Osteocyte (in vitro differentiated cells): ENCODE measurements around the gene PHOSPHO2. TPM values are rescaled to one million over a fixed set of nuclear protein-coding genes. Genes with fewer than 3 reads are reported as not detected.

Source experiments
- DNase-seq: peaks from one replicate; pipeline ENCODE4 v3.0.0; 2021; ENCODE audit warnings: mixed read lengths; ENCODE audit not compliant: unreplicated experiment; ENCODE audit errors: extremely low spot score
- H3K27ac Mint-ChIP-seq: one replicate; pipeline ENCODE4 v1.8.0; 2021; ENCODE audit warnings: mild to moderate bottlenecking, mixed read lengths; ENCODE audit not compliant: unreplicated experiment
- H3K27me3 Mint-ChIP-seq: one replicate; pipeline ENCODE4 v1.8.0; 2021; ENCODE audit warnings: mixed read lengths; ENCODE audit not compliant: unreplicated experiment
- H3K36me3 Mint-ChIP-seq: one replicate; pipeline ENCODE4 v1.8.0; 2021; ENCODE audit warnings: mixed read lengths; ENCODE audit not compliant: unreplicated experiment
- H3K4me1 Mint-ChIP-seq: one replicate; pipeline ENCODE4 v1.8.0; 2021; ENCODE audit warnings: mixed read lengths; ENCODE audit not compliant: unreplicated experiment
- H3K4me3 Mint-ChIP-seq: one replicate; pipeline ENCODE4 v1.8.0; 2021; ENCODE audit warnings: mild to moderate bottlenecking, moderate library complexity, mixed read lengths; ENCODE audit not compliant: unreplicated experiment
- H3K9me3 Mint-ChIP-seq: one replicate; pipeline ENCODE4 v1.8.0; 2021; ENCODE audit warnings: mixed read lengths; ENCODE audit not compliant: unreplicated experiment
- CTCF ChIP-seq: fragments of 200-600 bp; sonication (generic); IDR thresholded peaks from 2 replicates; pipeline ENCODE4 v1.5.0; 2021; ENCODE audit warnings: antibody characterized with exemption, mild to moderate bottlenecking, moderate library complexity
- total RNA-seq: library from RNA; stranded (reverse); gene quantifications from 2 replicates; pipeline ENCODE4 v1.2.1, GENCODE V29; 2021

PHOSPHO2 gene
- total RNA-seq, 1 donor from 2014 or later = 4.8 TPM

DNA sequence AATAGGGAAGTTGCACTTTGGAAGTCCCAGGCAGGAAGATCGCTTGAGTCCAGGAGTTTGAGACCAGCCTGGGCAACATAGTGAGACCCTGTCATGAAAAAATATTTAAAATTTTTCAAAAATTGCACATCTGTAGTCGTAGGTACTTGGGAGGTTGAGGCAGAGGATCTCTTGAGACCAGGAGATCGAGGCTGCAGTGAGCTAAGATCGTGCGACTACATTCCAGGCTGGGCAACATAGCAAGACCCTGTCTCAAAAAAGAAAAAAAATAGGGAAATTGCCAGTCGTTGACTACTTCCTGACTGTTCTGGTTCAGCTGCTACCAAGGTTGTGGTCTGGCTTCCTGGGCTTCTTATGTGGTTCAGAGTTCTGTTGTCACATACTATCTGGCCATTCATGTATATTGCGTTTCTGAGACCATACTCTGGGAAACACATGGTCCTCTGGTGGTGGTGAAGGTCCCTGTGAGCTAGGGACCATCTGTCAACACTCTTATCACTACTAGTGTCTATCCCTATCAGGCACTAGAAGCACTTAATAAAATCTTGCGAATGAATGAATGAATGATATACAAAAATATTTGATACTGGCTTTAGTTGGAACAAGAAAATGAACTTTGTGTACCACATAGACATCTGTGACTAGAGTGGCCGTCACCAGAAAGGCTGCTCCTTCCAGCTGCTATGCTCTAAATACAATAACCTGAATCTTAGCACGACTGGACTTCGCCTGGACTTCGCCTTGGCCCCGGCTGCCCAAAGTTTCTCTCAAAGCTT is 38.5 kb downstream of the PHOSPHO2 start:
- Mint-ChIP-seq H3K27ac (peak overlapping the region; percentile 78), H3K4me3 (peak overlapping the region; percentile 86)

DNA sequence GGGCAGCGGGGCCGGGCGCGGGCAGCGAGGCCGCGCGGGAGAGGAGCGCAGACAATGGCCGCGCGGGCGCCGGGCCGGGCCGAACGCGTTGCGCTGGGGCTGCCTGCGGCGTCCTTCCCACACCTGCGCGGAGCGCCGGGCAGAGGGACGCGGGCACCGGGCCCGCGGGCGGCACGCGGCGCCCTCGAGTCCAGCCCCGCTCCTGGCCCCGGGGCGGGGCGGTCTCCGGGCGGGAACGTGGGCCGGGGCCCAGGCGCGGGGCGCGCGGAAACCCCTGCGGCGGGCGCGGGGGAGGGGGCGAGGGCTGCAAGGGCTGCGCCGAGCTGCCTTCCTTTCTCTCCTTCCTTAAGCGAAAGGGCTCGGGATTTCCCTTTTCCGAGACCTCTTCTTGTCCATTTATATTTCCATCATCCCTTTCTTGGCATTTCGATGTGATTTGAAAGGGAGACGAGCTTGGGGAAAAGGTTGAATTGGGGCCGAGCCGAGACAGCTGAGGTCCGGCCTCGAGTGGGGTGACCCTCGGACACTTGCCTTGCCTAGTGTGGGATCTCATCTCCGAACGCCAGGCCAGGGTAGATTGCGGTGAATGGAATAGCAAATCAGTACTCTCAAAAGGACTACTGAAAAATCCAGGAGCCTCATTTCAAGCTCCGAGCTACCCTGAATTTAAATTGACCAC is 40.0 kb downstream of the PHOSPHO2 start:
- Mint-ChIP-seq H3K27ac (peak overlapping the region; percentile 52), H3K9me3 (no peaks in the 10 kb centered on the region), H3K4me3 (peak overlapping the region; percentile 81), H3K36me3 (no peaks in the 10 kb centered on the region), H3K27me3 (peaks cover 3% of the 10 kb centered on the region), H3K4me1 (peaks cover 36% of the 10 kb centered on the region)
- DNase-seq = no peak
- TF ChIP-seq CTCF = no peak

More for the DNA sequence above, 38.5 kb downstream of the PHOSPHO2 start:
- Mint-ChIP-seq H3K27me3 (peaks cover 3% of the 10 kb centered on the region), H3K9me3 (no peaks in the 10 kb centered on the region), H3K4me1 (peaks cover 32% of the 10 kb centered on the region), H3K36me3 (no peaks in the 10 kb centered on the region)
- TF ChIP-seq CTCF = no peak
- no peak for DNase-seq

DNA sequence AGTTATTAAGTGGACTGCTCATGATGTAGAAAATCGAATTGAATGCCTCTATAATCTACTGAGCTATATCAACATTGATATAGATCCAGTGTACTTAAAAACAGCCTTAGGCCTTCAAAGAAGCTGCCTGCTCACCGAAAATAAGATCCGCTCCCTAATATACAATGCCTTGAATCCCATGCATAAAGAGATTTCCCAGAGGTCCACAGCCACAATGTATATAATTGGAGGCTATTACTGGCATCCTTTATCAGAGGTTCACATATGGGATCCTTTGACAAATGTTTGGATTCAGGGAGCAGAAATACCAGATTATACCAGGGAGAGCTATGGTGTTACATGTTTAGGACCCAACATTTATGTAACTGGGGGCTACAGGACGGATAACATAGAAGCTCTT is 41.4 kb downstream of the PHOSPHO2 start:
- Mint-ChIP-seq H3K27ac (no peak overlapping the region), H3K27me3 (peaks cover 3% of the 10 kb centered on the region), H3K9me3 (no peaks in the 10 kb centered on the region), H3K36me3 (no peaks in the 10 kb centered on the region), H3K4me1 (peaks cover 37% of the 10 kb centered on the region), H3K4me3 (peak overlapping the region; percentile 36)
- DNase-seq = no peak
- no peak for TF ChIP-seq CTCF

DNA sequence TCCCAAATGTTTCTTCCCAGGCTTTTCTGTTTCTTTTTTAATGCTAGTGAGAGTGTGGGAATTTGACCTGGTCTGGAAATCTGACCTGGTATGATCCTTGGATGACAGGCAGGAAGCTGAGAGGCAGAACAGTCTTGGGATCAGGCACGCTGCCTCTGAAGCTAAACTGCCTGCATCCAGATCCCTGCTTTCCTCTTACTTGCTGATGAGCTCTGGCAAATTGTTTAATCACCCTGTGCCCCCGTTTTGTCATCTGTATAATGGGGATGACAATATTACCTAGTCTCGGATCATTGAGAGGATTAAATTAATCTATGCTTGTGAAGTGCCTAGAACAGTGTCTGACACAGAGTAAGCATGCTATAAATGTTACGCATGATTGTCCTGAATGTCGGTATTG is 42.6 kb downstream of the PHOSPHO2 start:
- Mint-ChIP-seq H3K9me3 (no peaks in the 10 kb centered on the region), H3K36me3 (no peaks in the 10 kb centered on the region), H3K4me1 (peaks cover 37% of the 10 kb centered on the region), H3K27ac (peak overlapping the region; percentile 57), H3K27me3 (peaks cover 3% of the 10 kb centered on the region), H3K4me3 (peak overlapping the region; percentile 15)
- DNase-seq = no peak
- TF ChIP-seq CTCF = no peak

DNA sequence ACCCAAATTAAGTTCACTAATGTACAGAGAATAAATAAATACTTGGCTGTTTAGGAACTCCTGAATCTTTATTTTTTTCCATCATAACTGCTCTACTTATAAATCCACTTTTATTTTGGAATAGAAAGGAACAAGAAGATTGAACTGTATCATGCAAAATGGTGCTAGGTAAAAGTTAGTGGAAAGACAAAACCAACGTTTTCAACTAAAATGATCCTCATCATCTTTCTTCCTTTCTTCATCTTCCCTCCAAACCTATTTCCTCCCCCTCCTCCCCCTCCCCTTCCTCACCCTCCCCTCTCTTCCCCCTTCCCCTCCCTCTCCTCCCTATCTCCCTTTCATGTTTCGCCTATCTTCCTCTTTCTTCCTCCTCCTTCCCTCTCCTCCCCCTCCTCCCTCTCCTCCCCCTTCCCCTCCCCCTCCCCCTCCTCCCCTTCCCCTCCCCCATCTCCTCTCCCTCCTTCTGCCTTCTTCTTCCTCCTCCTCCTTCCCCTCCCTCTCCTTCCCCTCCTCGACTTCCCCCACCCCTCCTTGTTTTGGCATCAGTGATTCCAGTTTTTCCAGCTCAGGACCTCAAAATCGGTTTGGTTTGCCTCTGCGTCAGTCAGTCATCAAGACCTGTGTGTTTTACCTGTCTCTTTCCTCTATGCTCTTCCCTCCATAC is 44.4 kb downstream of the PHOSPHO2 start:
- Mint-ChIP-seq H3K9me3 (no peaks in the 10 kb centered on the region), H3K4me1 (peaks cover 33% of the 10 kb centered on the region), H3K27ac (peak overlapping the region; percentile 45), H3K27me3 (no peaks in the 10 kb centered on the region), H3K4me3 (no peak overlapping the region), H3K36me3 (peaks cover 3% of the 10 kb centered on the region)
- TF ChIP-seq CTCF = no peak
- no peak for DNase-seq
